B cell (primary cell): ENCODE data around the gene TNMD. TPM values are rescaled to one million over a fixed set of nuclear protein-coding genes. Genes with fewer than 3 reads are reported as not detected.

Experiments used
- ATAC-seq: fragments of 200-7000 bp; cut with Tn5 transposase; one replicate; pipeline ENCODE4 v1.10.0; 2021; ENCODE audit warnings: low read depth, mild to moderate bottlenecking, moderate number of reproducible peaks, moderate library complexity
- CTCF ChIA-PET: fragments of 350-600 bp; sonication (Branson Sonifier 250); formaldehyde crosslinking; loops from one replicate; lab custom pipeline; 2021; ENCODE audit warnings: antibody characterized with exemption, inconsistent platforms; lab: Charles Lee
- POLR2A ChIA-PET: fragments of 350-600 bp; sonication (Branson Sonifier 250); formaldehyde crosslinking; loops from one replicate; lab custom pipeline; 2021; ENCODE audit warnings: antibody characterized with exemption; lab: Charles Lee
- DNase-seq: peaks from one replicate; pipeline ENCODE4 v3.0.0; 2013
- H2AFZ ChIP-seq: 2 replicates; pipeline ENCODE4 v1.6.1; 2012; ENCODE audit warnings: mild to moderate bottlenecking, low read depth, low read length; ENCODE audit not compliant: insufficient read depth, poor library complexity, severe bottlenecking
- H3K27ac ChIP-seq, 2 donors: 1 replicate in 1 of 2; 2 replicates in 1 of 2; pipeline ENCODE4 v1.5.1; 2012 to 2013; ENCODE audit warnings: low read length in 2 of 2, mild to moderate bottlenecking in 2 of 2, moderate library complexity in 1 of 2
- H3K27me3 ChIP-seq, 4 experiments: fragments of 200-600 bp in 1 of 4; sonication (generic) in 1 of 4; replicated peaks in 1 of 4; 1 replicate in 2 of 4; 2 replicates in 2 of 4; pipeline versions ENCODE4 v1.6.1 to v1.7.0; 2013 to 2016; ENCODE audit warnings: low read length in 3 of 4, mild to moderate bottlenecking in 2 of 4, mixed read lengths in 1 of 4, moderate library complexity in 1 of 4; ENCODE audit not compliant: insufficient read depth in 4 of 4, control insufficient read depth in 3 of 4; ENCODE audit errors: control extremely low read depth in 1 of 4
- H3K36me3 ChIP-seq, 2 experiments: replicated peaks in 1 of 2; 1 replicate in 1 of 2; 2 replicates in 1 of 2; pipeline versions ENCODE4 v1.6.1 to v1.7.1; 2013; ENCODE audit warnings: low read length in 1 of 2; ENCODE audit not compliant: insufficient read depth in 2 of 2, control insufficient read depth in 1 of 2; ENCODE audit errors: control extremely low read depth in 1 of 2, extremely low read depth in 1 of 2
- H3K4me1 ChIP-seq, 2 donors: fragments of 200-600 bp in 1 of 2; sonication (generic) in 1 of 2; 1 replicate in 1 of 2; 2 replicates in 1 of 2; pipeline versions ENCODE4 v1.5.1 to v1.6.1; 2013 to 2017; ENCODE audit warnings: low read length in 2 of 2; ENCODE audit not compliant: control insufficient read depth in 2 of 2, insufficient read depth in 2 of 2
- H3K4me2 ChIP-seq: replicated peaks from 2 replicates; pipeline ENCODE3; 2012; ENCODE audit warnings: mild to moderate bottlenecking, low read depth, low read length; ENCODE audit not compliant: poor library complexity, severe bottlenecking
- H3K4me3 ChIP-seq, 5 experiments: fragments of 200-600 bp in 1 of 5; sonication (generic) in 1 of 5; 1 replicate in 3 of 5; 2 replicates in 2 of 5; pipeline versions ENCODE4 v1.5.1 to v1.7.0; 2011 to 2016; ENCODE audit warnings: low read length in 4 of 5, mild to moderate bottlenecking in 4 of 5, low read depth in 2 of 5, control low read depth in 1 of 5, moderate library complexity in 1 of 5; ENCODE audit not compliant: insufficient read depth in 1 of 5; ENCODE audit errors: control extremely low read depth in 1 of 5, extremely low read depth in 1 of 5
- H3K79me2 ChIP-seq: fragments of 200-600 bp; sonication (generic); one replicate; pipeline ENCODE4 v1.6.0; 2016; ENCODE audit warnings: low read length; ENCODE audit not compliant: control insufficient read depth, insufficient read depth
- H3K9ac ChIP-seq: fragments of 200-600 bp; sonication (generic); 2 replicates; pipeline ENCODE4 v1.6.1; 2017; ENCODE audit warnings: mild to moderate bottlenecking, low read length, moderate library complexity
- H3K9me3 ChIP-seq, 3 donors: one replicate each; pipeline versions ENCODE4 v1.6.1 to v1.7.1; 2013; ENCODE audit warnings: low read length in 2 of 3; ENCODE audit not compliant: control insufficient read depth in 2 of 3, insufficient read depth in 1 of 3; ENCODE audit errors: control extremely low read depth in 1 of 3
- H4K20me1 ChIP-seq: 2 replicates; pipeline ENCODE4 v1.6.0; 2012; ENCODE audit warnings: mild to moderate bottlenecking, low read length; ENCODE audit not compliant: insufficient read depth, control insufficient read depth, poor library complexity, severe bottlenecking
- H3K27ac Mint-ChIP-seq: one replicate; pipeline ENCODE4 v1.8.0; 2021; ENCODE audit warnings: mixed read lengths
- H3K27me3 Mint-ChIP-seq: one replicate; pipeline ENCODE4 v1.8.0; 2021; ENCODE audit warnings: mixed read lengths
- H3K4me1 Mint-ChIP-seq: one replicate; pipeline ENCODE4 v1.8.0; 2021; ENCODE audit warnings: mixed read lengths
- H3K4me3 Mint-ChIP-seq: one replicate; pipeline ENCODE4 v1.8.0; 2021; ENCODE audit warnings: mixed read lengths
- H3K9me3 Mint-ChIP-seq: one replicate; pipeline ENCODE4 v1.8.0; 2022; ENCODE audit warnings: mixed read lengths; ENCODE audit not compliant: insufficient read depth
- CTCF ChIP-seq: fragments of 200-600 bp; IDR thresholded peaks from one replicate; pipeline ENCODE4 v1.8.0; 2022; ENCODE audit warnings: antibody characterized with exemption, mild to moderate bottlenecking
- EZH2 ChIP-seq: IDR thresholded peaks from 2 replicates; pipeline ENCODE4 v1.6.1; 2012; ENCODE audit warnings: borderline replicate concordance, low read depth, mild to moderate bottlenecking, moderate library complexity, low read length; ENCODE audit not compliant: insufficient read depth, poor library complexity, severe bottlenecking
- WGBS: methylation state at CpG from one replicate; pipeline ENCODE4 v1.1.5; 2013; ENCODE audit warnings: missing lambda C conversion rate; ENCODE audit not compliant: insufficient coverage; 5-methylcytosine and 5-hydroxymethylcytosine counted together
- intact Hi-C: fragments of 100-400 bp; cut with micrococcal nuclease; formaldehyde crosslinking; loops from one replicate; pipeline ENCODE4 v1.10.0; 2022
- polyA plus RNA-seq: library from polyadenylated mRNA; depleted of rRNA; stranded (reverse); fragments of >200 nt; gene quantifications from 2 replicates; pipeline ENCODE4 v1.2.3, GENCODE V29; 2012
- total RNA-seq, 2 donors: library from RNA; stranded (reverse); fragments of 120-200 nt in 1 of 2; gene quantifications; 1 replicate in 1 of 2; 2 replicates in 1 of 2; pipeline versions ENCODE4 v1.2.3 to v1.2.4, GENCODE V29; 2013 to 2022

The TNMD gene
- total and polyA plus RNA-seq, 2 donors (not counting 1 experiment from before 2014, with no cell fraction given): not detected

- Histone ChIP-seq H2AFZ (no peak overlapping the region), H3K9me3 (no peaks in the 10 kb centered on the region), H3K4me1 (no peaks in the 10 kb centered on the region), H4K20me1 (no peaks in the 10 kb centered on the region), H3K4me3 (no peak overlapping the region), H3K79me2 (no peaks in the 10 kb centered on the region), H3K9ac (no peak overlapping the region), H3K27ac (no peak overlapping the region), H3K4me2 (no peak overlapping the region), H3K36me3 (no peaks in the 10 kb centered on the region), H3K27me3 (peaks cover 0 to 8% (median 0%) of the 10 kb centered on the region in 4 experiments)
- 100% methylated on average over 1 of the region's 8 CpGs for WGBS
- Mint-ChIP-seq H3K4me3 (no peak overlapping the region), H3K27ac (no peak overlapping the region), H3K4me1 (no peaks in the 10 kb centered on the region), H3K9me3 (no peaks in the 10 kb centered on the region), H3K27me3 (peaks cover 16% of the 10 kb centered on the region)
- ChIA-PET POLR2A (no interaction called here), CTCF (no interaction called here)
- no peak for DNase-seq
- intact Hi-C loops: no loop called here
- no peak for TF ChIP-seq CTCF
- no peak for TF ChIP-seq EZH2
- ATAC-seq: no peak
Observed at GRCh38 chrX:100648458-100649417, 64.0 kb downstream of the TNMD start.

Other genes starting within 250 kb of the TNMD start
- not detected in 2 replicates for gene PCDH19, start 174.7 kb upstream of the TNMD start, total RNA-seq
- gene PCDH19, start 174.7 kb upstream of the TNMD start, polyA plus RNA-seq: not detected in 2 replicates
- gene TSPAN6, start 51.9 kb downstream of the TNMD start, total RNA-seq: not detected in 2 replicates
- gene TSPAN6, start 51.9 kb downstream of the TNMD start, polyA plus RNA-seq: 0.10 TPM in 2 replicates
- gene SRPX2, start 59.3 kb downstream of the TNMD start, total RNA-seq: not detected in 2 replicates
- not detected in 2 replicates for gene SRPX2, start 59.3 kb downstream of the TNMD start, polyA plus RNA-seq
- not detected in 2 replicates for gene SYTL4, start 147.2 kb downstream of the TNMD start, total RNA-seq
- 0.13 and 0.16 TPM in 2 replicates for gene SYTL4, start 147.2 kb downstream of the TNMD start, polyA plus RNA-seq
- 14.6 and 16.4 TPM in 2 replicates for gene CSTF2, start 235.5 kb downstream of the TNMD start, total RNA-seq
- 7.0 and 7.5 TPM in 2 replicates for gene CSTF2, start 235.5 kb downstream of the TNMD start, polyA plus RNA-seq